Thoracic aorta (tissue), 2 donors: ENCODE data around the gene PCDHB4. TPM values are rescaled to one million over a fixed set of nuclear protein-coding genes. Genes with fewer than 3 reads are reported as not detected.
A peak's percentile ranks its signal among the peaks of the same experiment; 100 is the strongest.
"Not testable (repeated sequence)": the region's sequence is repeated elsewhere in the genome, so short reads cannot be mapped to it uniquely, and the experiment has no call there.

ENCODE experiments used
- ATAC-seq: fragments of 150-250 bp; one replicate; pipeline ENCODE4 v1.8.0; 2017; ENCODE audit warnings: low read depth; ENCODE audit not compliant: insufficient number of reproducible peaks, low FRiP score
- DNase-seq: peaks from one replicate; pipeline ENCODE4 v3.0.0-alpha.2; 2020; ENCODE audit warnings: low spot score
- H3K27ac ChIP-seq, 2 donors: fragments of 200-600 bp; sonication (generic); 1 replicate in 1 of 2; 2 replicates in 1 of 2; pipeline ENCODE4 v1.5.1; 2016; ENCODE audit warnings: mild to moderate bottlenecking in 2 of 2, moderate library complexity in 2 of 2
- H3K27me3 ChIP-seq: fragments of 200-600 bp; sonication (generic); replicated peaks from 2 replicates; pipeline ENCODE4 v1.6.0; 2016; ENCODE audit warnings: mild to moderate bottlenecking; ENCODE audit not compliant: insufficient read depth
- H3K36me3 ChIP-seq: fragments of 200-600 bp; sonication (generic); one replicate; pipeline ENCODE4 v1.5.1; 2016
- H3K4me1 ChIP-seq, 2 donors: fragments of 200-600 bp; sonication (generic); 1 replicate in 1 of 2; 2 replicates in 1 of 2; pipeline versions ENCODE4 v1.5.1 to v1.6.0; 2016; ENCODE audit warnings: low read depth in 2 of 2, mild to moderate bottlenecking in 1 of 2; ENCODE audit not compliant: control insufficient read depth in 1 of 2
- H3K4me3 ChIP-seq: fragments of 200-600 bp; sonication (generic); 2 replicates; pipeline ENCODE4 v1.5.1; 2016; ENCODE audit warnings: mild to moderate bottlenecking
- H3K9me3 ChIP-seq: fragments of 200-600 bp; sonication (generic); 2 replicates; pipeline ENCODE4 v1.5.1; 2016
- total RNA-seq, 2 donors: library from RNA; depleted of rRNA; stranded (reverse); fragments of >200 nt; gene quantifications; one replicate each; pipeline versions ENCODE4 v1.1.0 to v1.2.3, GENCODE V29; 2016
- TF ChIP-seq, protein P1 (sequence below): fragments of 200-600 bp; sonication (generic); IDR thresholded peaks from one replicate; pipeline ENCODE4 v1.5.1; 2019; ENCODE audit warnings: antibody characterized with exemption

The PCDHB4 gene
- total RNA-seq, 2 donors from 2014 or later, result 2.8 to 14.5 TPM

DNA sequence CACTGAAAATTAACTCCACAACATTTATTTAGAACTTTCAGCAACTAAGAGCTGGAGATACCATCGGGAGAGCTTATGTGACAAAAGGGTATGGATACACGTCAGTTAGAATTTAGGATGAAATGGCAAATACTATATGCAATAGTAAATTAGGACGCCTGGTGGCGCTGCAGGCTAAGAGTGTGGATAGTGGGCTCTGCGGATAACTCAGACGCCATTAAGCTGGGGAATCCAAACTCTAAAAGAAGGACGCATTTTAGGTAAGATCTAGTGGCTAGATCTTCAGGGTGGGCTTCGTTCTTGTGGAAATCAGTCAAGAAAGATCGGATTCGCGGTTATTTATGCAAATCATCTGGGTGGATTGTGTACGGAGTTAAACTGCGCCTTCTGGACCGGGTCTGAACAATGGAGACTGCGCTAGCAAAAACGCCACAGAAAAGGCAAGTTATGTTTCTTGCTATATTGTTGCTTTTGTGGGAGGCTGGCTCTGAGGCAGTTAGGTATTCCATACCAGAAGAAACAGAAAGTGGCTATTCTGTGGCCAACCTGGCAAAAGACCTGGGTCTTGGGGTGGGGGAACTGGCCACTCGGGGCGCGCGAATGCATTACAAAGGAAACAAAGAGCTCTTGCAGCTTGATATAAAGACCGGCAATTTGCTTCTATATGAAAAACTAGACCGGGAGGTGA, 13.6 kb downstream of the PCDHB4 start, which contains the start of gene PCDHB5:
Gene PCDHB5, plus strand, starts transcription at position 177 of the 688 bp plus-strand sequence. Its CDS starts 229 bp downstream, at position 406.
- no peak for ATAC-seq
- DNase-seq, result no peak
- H3K27ac ChIP-seq, result no peak within 1 kb of the TSS
- H3K4me3 ChIP-seq, result peak within 1 kb of the TSS; percentile 55
- H3K27me3 ChIP-seq, result no peaks in the 10 kb centered on the region
- TF ChIP-seq, protein P1, sequence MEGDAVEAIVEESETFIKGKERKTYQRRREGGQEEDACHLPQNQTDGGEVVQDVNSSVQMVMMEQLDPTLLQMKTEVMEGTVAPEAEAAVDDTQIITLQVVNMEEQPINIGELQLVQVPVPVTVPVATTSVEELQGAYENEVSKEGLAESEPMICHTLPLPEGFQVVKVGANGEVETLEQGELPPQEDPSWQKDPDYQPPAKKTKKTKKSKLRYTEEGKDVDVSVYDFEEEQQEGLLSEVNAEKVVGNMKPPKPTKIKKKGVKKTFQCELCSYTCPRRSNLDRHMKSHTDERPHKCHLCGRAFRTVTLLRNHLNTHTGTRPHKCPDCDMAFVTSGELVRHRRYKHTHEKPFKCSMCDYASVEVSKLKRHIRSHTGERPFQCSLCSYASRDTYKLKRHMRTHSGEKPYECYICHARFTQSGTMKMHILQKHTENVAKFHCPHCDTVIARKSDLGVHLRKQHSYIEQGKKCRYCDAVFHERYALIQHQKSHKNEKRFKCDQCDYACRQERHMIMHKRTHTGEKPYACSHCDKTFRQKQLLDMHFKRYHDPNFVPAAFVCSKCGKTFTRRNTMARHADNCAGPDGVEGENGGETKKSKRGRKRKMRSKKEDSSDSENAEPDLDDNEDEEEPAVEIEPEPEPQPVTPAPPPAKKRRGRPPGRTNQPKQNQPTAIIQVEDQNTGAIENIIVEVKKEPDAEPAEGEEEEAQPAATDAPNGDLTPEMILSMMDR, result no peak
- no peaks in the 10 kb centered on the region for H3K36me3 ChIP-seq
- H3K4me1 ChIP-seq, result no peaks in the 10 kb centered on the region
- peaks cover 61% of the 10 kb centered on the region for H3K9me3 ChIP-seq

- DNase-seq, result no peak
- Histone ChIP-seq H3K4me3 (peak overlapping the region; percentile 55), H3K27me3 (no peaks in the 10 kb centered on the region), H3K4me1 (no peaks in the 10 kb centered on the region), H3K9me3 (peaks cover 59% of the 10 kb centered on the region), H3K27ac (no peak overlapping the region), H3K36me3 (no peaks in the 10 kb centered on the region)
- ATAC-seq, result no peak
- TF ChIP-seq, protein P1, result no peak
Measured at GRCh38 chr5:141135718-141136266, 14.2 kb downstream of the PCDHB4 start.

GRCh38 chr5:141137346-141137745, 15.7 kb downstream of the PCDHB4 start:
- H3K4me3 ChIP-seq, H3K4me1 ChIP-seq, DNase-seq, ATAC-seq, H3K27me3 ChIP-seq, H3K36me3 ChIP-seq, H3K27ac ChIP-seq: not testable (repeated sequence)
- H3K9me3 ChIP-seq, result peaks cover 57% of the 10 kb centered on the region

DNA sequence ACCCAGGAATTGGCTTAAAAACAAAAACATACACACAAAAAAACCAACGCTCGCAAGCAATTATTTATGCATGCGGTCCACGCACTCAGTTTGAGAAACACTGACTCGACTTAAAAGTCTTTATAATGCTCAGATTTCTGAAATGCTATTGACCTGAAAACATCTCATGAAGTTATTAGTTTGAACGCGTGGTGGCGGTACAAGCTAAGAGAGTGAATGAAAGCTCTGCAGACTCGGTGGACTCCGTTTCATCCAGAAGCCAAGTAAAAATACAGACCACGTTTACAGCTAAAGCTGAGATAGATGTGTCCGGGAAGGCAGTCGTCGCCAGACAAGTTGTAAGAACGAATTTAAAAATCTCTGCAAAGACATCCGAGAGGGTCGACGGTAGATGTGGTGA, 28.2 kb downstream of the PCDHB4 start, which contains the start of gene PCDHB6:
Gene PCDHB6, plus strand, starts transcription at position 246 of the 400 bp plus-strand sequence. CDS start 201 bp downstream, outside the sequence.
- H3K4me1 ChIP-seq, result no peaks in the 10 kb centered on the region
- H3K36me3 ChIP-seq, result no peaks in the 10 kb centered on the region
- TF ChIP-seq, protein P1, result no peak
- no peak for ATAC-seq
- peaks cover 58% of the 10 kb centered on the region for H3K9me3 ChIP-seq
- no peaks in the 10 kb centered on the region for H3K27me3 ChIP-seq
- no peak within 1 kb of the TSS for H3K27ac ChIP-seq
- H3K4me3 ChIP-seq, result peak within 1 kb of the TSS; percentile 20
- DNase-seq, result no peak

- DNase-seq, result no peak
- Histone ChIP-seq H3K9me3 (peaks cover 58% of the 10 kb centered on the region), H3K4me3 (peak overlapping the region; percentile 20), H3K27me3 (no peaks in the 10 kb centered on the region), H3K27ac (no peak overlapping the region), H3K36me3 (no peaks in the 10 kb centered on the region), H3K4me1 (no peaks in the 10 kb centered on the region)
- TF ChIP-seq, protein P1, result no peak
- ATAC-seq, result no peak
Measured at GRCh38 chr5:141150224-141150992, 28.8 kb downstream of the PCDHB4 start.
